HCT116 (cell line): ENCODE results near the gene SPATA3. TPM values are rescaled to one million over a fixed set of nuclear protein-coding genes. Genes with fewer than 3 reads are reported as not detected.
A peak's percentile ranks its signal among the peaks of the same experiment; 100 is the strongest.

Source experiments
- ATAC-seq: fragments of 200-7000 bp; cut with Tn5 transposase; 2 replicates; pipeline ENCODE4 v1.9.1; 2020; ENCODE audit warnings: mild to moderate bottlenecking, moderate library complexity
- BruUV-seq: library from RNA; stranded (reverse); fragments of 400-500 nt; replicated peaks from 2 replicates; lab custom pipeline; 2021; lab: Mats Ljungman, UMichigan
- CTCF ChIA-PET: fragments of 300-600 bp; sonication (Branson Sonifier 250); formaldehyde crosslinking; loops from one replicate; lab custom pipeline; 2021; ENCODE audit warnings: antibody characterized with exemption; lab: Charles Lee
- POLR2A ChIA-PET: fragments of 300-600, 350-600 bp; sonication (Branson Sonifier 250); formaldehyde crosslinking; loops from one replicate; lab custom pipeline; 2021; ENCODE audit warnings: antibody characterized with exemption; lab: Charles Lee
- RAD21 ChIA-PET, 2 experiments: fragments of 300-600 bp; sonication (Branson Sonifier 250); formaldehyde crosslinking; loops; one replicate each; lab custom pipeline; 2023; ENCODE audit warnings: low total read pairs in 2 of 2; ENCODE audit not compliant: uncharacterized antibody in 2 of 2, unreplicated experiment in 2 of 2, low non-redundant PET in 1 of 2; lab: Charles Lee
- DNase-seq: peaks from one replicate; pipeline ENCODE4 v3.0.0-alpha.2; 2010; ENCODE audit warnings: low read depth, low spot score
- H2AFZ ChIP-seq: fragments of 200-600 bp; shearing (Covaris generic), sonication (generic); 2 replicates; pipeline ENCODE4 v1.6.1; 2017; ENCODE audit warnings: low read depth, mixed run types, mixed read lengths, antibody characterized with exemption, low read length; ENCODE audit not compliant: poor library complexity, severe bottlenecking
- H3K27ac ChIP-seq: 2 replicates; pipeline ENCODE4 v1.5.1; 2012; ENCODE audit warnings: low read depth, low read length
- H3K27me3 ChIP-seq: fragments of 200-600 bp; sonication (generic); 2 replicates; pipeline ENCODE4 v1.6.1; 2016; ENCODE audit warnings: mixed run types, low read length, mixed read lengths; ENCODE audit not compliant: insufficient read depth
- H3K36me3 ChIP-seq, 2 experiments: fragments of 200-500 bp in 1 of 2; fragments of 200-600 bp in 1 of 2; sonication (Bioruptor generic) in 1 of 2; sonication (generic) in 1 of 2; 2 replicates each; pipeline versions ENCODE4 v1.5.1 to v1.6.1; 2014 to 2016; ENCODE audit warnings: low read length in 2 of 2, inconsistent platforms in 1 of 2, mixed read lengths in 1 of 2, mixed run types in 1 of 2; ENCODE audit not compliant: insufficient read depth in 2 of 2, control insufficient read depth in 1 of 2
- H3K4me1 ChIP-seq, 2 experiments: fragments of 200-600 bp in 1 of 2; sonication (generic) in 1 of 2; 2 replicates each; pipeline versions ENCODE4 v1.5.1 to v1.6.1; 2012 to 2017; ENCODE audit warnings: low read length in 2 of 2, inconsistent platforms in 1 of 2, mild to moderate bottlenecking in 1 of 2, mixed read lengths in 1 of 2, mixed run types in 1 of 2, moderate library complexity in 1 of 2; ENCODE audit not compliant: insufficient read depth in 2 of 2, control insufficient read depth in 1 of 2
- H3K4me2 ChIP-seq: fragments of 200-600 bp; sonication (generic); 2 replicates; pipeline ENCODE4 v1.6.1; 2017; ENCODE audit warnings: mixed run types, low read length, mixed read lengths
- H3K4me3 ChIP-seq, 2 experiments: fragments of 200-600 bp in 1 of 2; sonication (generic) in 1 of 2; replicated peaks in 1 of 2; 2 replicates each; pipeline ENCODE4 v1.5.1; 2011 to 2016; ENCODE audit warnings: low read length in 2 of 2, control low read depth in 1 of 2, low read depth in 1 of 2, mild to moderate bottlenecking in 1 of 2, mixed read lengths in 1 of 2, mixed run types in 1 of 2
- H3K79me2 ChIP-seq: fragments of 200-600 bp; sonication (generic); 2 replicates; pipeline ENCODE4 v1.6.1; 2017; ENCODE audit warnings: mild to moderate bottlenecking, mixed run types, low read length, moderate library complexity, mixed read lengths; ENCODE audit not compliant: insufficient read depth
- H3K9ac ChIP-seq: fragments of 200-600 bp; sonication (generic); 2 replicates; pipeline ENCODE4 v1.6.1; 2016; ENCODE audit warnings: low read length, mixed read lengths
- H3K9me2 ChIP-seq: fragments of 200-600 bp; sonication (generic), shearing (Covaris generic); 2 replicates; pipeline ENCODE4 v1.6.1; 2017; ENCODE audit warnings: mixed run types, mild to moderate bottlenecking, moderate library complexity; ENCODE audit not compliant: insufficient read depth
- H3K9me3 ChIP-seq, 2 experiments: fragments of 200-500 bp in 1 of 2; fragments of 200-600 bp in 1 of 2; sonication (Bioruptor generic) in 1 of 2; sonication (generic) in 1 of 2; 2 replicates each; pipeline ENCODE4 v1.6.1; 2014 to 2017; ENCODE audit warnings: low read length in 2 of 2, mixed read lengths in 2 of 2, inconsistent platforms in 1 of 2, low read depth in 1 of 2, mild to moderate bottlenecking in 1 of 2, mixed run types in 1 of 2, moderate library complexity in 1 of 2; ENCODE audit not compliant: control insufficient read depth in 1 of 2, insufficient read depth in 1 of 2
- H4K20me1 ChIP-seq: fragments of 200-600 bp; sonication (generic), shearing (Covaris generic); 2 replicates; pipeline ENCODE4 v1.6.1; 2017; ENCODE audit warnings: mixed run types, mild to moderate bottlenecking, moderate library complexity; ENCODE audit not compliant: insufficient read depth
- CBX3 ChIP-seq: IDR thresholded peaks from 2 replicates; pipeline ENCODE4 v1.6.1; 2012; ENCODE audit warnings: low read depth
- CEBPB ChIP-seq: IDR thresholded peaks from 2 replicates; pipeline ENCODE4 v1.6.1; 2012; ENCODE audit warnings: low read depth
- EGR1 ChIP-seq: IDR thresholded peaks from 2 replicates; pipeline ENCODE4 v1.6.1; 2012; ENCODE audit warnings: low read depth
- ELF1 ChIP-seq: IDR thresholded peaks from 2 replicates; pipeline ENCODE4 v1.6.1; 2012; ENCODE audit warnings: low read depth, borderline replicate concordance
- EZH2 ChIP-seq: fragments of 200-600 bp; sonication (generic); IDR thresholded peaks from 2 replicates; pipeline ENCODE4 v1.6.1; 2017; ENCODE audit warnings: antibody characterized with exemption, mixed run types
- JUND ChIP-seq: IDR thresholded peaks from 2 replicates; pipeline ENCODE4 v1.6.1; 2012
- POLR2AphosphoS5 ChIP-seq: IDR thresholded peaks from 2 replicates; pipeline ENCODE4 v1.6.1; 2011; ENCODE audit warnings: mild to moderate bottlenecking, low read depth, low read length, moderate library complexity
- SRF ChIP-seq: IDR thresholded peaks from 2 replicates; pipeline ENCODE4 v1.6.1; 2012; ENCODE audit warnings: low read depth
- TCF7L2 ChIP-seq: IDR thresholded peaks from 2 replicates; pipeline ENCODE4 v1.7.0; 2011; ENCODE audit warnings: borderline replicate concordance, inconsistent platforms; ENCODE audit not compliant: insufficient read depth, insufficient read length; ENCODE audit errors: extremely low read depth
- YY1 ChIP-seq: IDR thresholded peaks from 2 replicates; pipeline ENCODE4 v1.6.1; 2011; ENCODE audit warnings: low read length, low read depth, moderate library complexity, mild to moderate bottlenecking; ENCODE audit not compliant: insufficient replicate concordance; ENCODE audit errors: extremely low read depth
- intact Hi-C: fragments of 100-400 bp; cut with micrococcal nuclease; formaldehyde crosslinking; loops from 2 replicates; pipeline ENCODE4 v1.10.0; 2022
- total RNA-seq: library from RNA; stranded (reverse); gene quantifications from one replicate; pipeline ENCODE4 v1.2.1, GENCODE V29; 2021; ENCODE audit not compliant: unreplicated experiment
- TF ChIP-seq, protein P1 (sequence below): IDR thresholded peaks from 2 replicates; pipeline ENCODE4 v1.6.1; 2012

SPATA3 gene
- total RNA-seq, 1 experiment from 2014 or later, result not detected

- Histone ChIP-seq H3K27me3 (no peaks in the 10 kb centered on the region), H3K27ac (no peak overlapping the region)
- CTCF ChIA-PET, result no interaction called here
- POLR2A ChIA-PET, result no interaction called here
- no peak for TF ChIP-seq EGR1
- no peak for TF ChIP-seq POLR2AphosphoS5
- no peak for TF ChIP-seq EZH2
- TF ChIP-seq SRF, result no peak
- TF ChIP-seq, protein P1, sequence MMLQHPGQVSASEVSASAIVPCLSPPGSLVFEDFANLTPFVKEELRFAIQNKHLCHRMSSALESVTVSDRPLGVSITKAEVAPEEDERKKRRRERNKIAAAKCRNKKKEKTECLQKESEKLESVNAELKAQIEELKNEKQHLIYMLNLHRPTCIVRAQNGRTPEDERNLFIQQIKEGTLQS, result no peak
- TF ChIP-seq YY1, result no peak
- no peak for TF ChIP-seq TCF7L2
- TF ChIP-seq CBX3, result no peak
- no peak for TF ChIP-seq CEBPB
- no peak for TF ChIP-seq JUND
- TF ChIP-seq ELF1, result no peak
- TF ChIP-seq, all 23 proteins: peak for 0
- no peak for DNase-seq
- Histone ChIP-seq H2AFZ (no peak overlapping the region), H3K79me2 (no peaks in the 10 kb centered on the region), H3K4me1 (peaks cover 0 to 11% of the 10 kb centered on the region in 2 experiments; a peak in 1 of 4 replicates), H3K36me3 (peaks cover 0 to 2% of the 10 kb centered on the region in 2 experiments; a peak in 1 of 4 replicates), H3K9ac (no peak overlapping the region), H3K4me2 (peak overlapping the region; percentile 83), H4K20me1 (no peaks in the 10 kb centered on the region), H3K4me3 (peak overlapping the region; percentile 41 to 58), H3K9me2 (no peaks in the 10 kb centered on the region), H3K9me3 (no peaks in the 10 kb centered on the region)
- intact Hi-C loops, result no loop called here
- RAD21 ChIA-PET, result no interaction called here
- no TSS peak for BruUV-seq
- ATAC-seq, result no peak
Observed at GRCh38 chr2:231038483-231039293, 42.8 kb downstream of the SPATA3 start.
